Left renal pelvis (tissue), 4 donors: ENCODE data around the gene ZDHHC1. TPM values are rescaled to one million over a fixed set of nuclear protein-coding genes. Genes with fewer than 3 reads are reported as not detected.

Experiments
- DNase-seq, 4 donors: peaks; one replicate each; pipeline ENCODE4 v3.0.0-alpha.2; 2013; ENCODE audit warnings: low read depth in 4 of 4, low spot score in 3 of 4
- polyA plus RNA-seq, 4 donors: library from polyadenylated mRNA; unstranded; fragments of 120-200 nt; gene quantifications; one replicate each; pipeline ENCODE4 v1.2.1, GENCODE V29; 2013; ENCODE audit not compliant: insufficient read length in 4 of 4

Gene ZDHHC1
- polyA plus RNA-seq, 4 donors, result 10.4 to 18.0 (median 11.9) TPM

GRCh38 chr16:67413978-67414911 is 2.0 kb downstream of the ZDHHC1 start:
- no peak for DNase-seq

DNA sequence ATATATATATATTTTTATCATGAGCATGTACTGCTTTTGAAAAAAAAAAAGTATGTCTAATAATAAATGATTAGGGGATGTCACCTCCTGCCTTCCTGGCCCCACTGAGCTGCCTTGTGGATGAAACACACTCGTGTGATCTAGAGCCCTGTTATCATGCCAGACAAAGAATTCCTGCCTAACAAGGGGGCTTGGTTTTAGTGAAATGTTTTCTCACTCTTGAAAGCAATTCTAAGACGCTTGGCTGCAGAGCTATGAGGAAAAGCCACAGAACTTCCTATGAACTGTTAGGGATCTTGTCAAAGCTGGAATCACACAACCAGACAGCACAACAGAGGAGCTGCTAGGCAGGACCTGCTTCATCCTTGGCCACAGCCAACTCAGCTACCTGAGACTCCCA is 4.0 kb downstream of the ZDHHC1 start:
- DNase-seq, result no peak

DNA sequence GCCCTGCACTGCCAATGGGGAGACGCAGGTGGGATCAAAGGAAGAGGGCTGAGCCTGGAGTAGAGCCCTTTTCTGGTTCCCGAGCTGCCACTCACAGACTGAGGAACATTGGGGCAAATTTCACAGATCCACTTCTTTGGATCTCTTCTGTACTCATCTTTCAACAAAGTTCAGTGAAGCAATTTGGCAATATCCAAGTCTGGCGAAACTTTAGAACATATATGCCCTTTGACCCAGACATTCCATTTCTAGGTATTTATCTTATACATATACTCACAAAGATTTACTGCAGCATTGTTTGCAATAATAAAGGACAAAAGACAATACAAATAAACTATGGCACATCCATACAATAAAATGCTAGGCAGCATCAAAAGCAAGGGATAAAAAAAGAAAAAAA is 4.9 kb downstream of the ZDHHC1 start:
- DNase-seq, result no peak

DNA sequence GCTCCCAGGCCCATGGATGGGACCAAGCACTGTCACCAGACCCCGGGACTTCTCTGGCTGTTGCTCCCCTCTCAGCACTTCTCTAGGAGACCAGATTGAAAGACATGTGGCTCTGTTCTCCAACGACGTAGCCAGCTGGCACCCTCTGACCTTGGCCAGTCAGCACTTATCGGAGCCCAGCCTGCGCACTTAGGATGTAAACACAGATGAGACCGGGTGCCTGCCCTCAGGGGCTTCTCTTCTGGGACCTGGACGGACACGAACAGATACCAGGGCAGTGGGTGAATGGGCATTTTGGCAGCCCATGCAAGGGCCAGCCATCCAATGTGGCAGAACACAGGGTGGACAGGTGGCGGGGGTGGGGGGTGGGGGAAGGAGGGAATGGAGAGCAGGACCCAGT is 6.6 kb downstream of the ZDHHC1 start:
- DNase-seq, result no peak

DNA sequence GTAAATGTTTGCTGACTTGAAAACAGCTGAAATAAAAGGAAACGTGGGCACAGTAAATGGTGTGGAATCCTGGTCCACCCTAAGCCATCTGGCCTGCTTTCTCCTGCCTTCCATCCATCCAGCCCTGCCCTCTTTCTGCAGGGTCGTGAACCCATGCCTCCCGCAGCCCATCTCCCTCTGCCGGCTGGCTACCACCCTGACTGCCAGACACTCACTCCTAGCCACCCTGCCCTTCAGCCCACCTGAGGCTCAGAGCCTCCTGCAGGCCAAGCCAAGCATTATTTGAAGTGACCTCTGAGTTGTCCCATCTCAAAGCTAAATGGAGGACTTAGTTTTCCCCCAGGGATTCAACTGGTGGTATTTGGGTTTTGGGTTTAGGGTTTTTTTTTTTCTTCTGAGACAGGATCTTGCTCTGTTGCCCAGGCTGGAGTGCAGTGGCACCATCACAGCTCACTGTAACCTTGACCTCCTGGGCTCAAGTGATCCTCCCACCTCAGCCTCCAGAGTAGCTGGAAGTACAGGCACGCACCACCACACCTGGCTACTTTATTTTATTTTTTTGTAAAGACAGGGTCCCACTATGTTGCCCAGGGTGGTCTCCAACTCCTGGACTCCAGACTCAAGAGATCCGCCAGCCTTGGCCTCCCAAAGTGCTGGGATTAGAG is 8.4 kb downstream of the ZDHHC1 start:
- DNase-seq, result no peak

DNA sequence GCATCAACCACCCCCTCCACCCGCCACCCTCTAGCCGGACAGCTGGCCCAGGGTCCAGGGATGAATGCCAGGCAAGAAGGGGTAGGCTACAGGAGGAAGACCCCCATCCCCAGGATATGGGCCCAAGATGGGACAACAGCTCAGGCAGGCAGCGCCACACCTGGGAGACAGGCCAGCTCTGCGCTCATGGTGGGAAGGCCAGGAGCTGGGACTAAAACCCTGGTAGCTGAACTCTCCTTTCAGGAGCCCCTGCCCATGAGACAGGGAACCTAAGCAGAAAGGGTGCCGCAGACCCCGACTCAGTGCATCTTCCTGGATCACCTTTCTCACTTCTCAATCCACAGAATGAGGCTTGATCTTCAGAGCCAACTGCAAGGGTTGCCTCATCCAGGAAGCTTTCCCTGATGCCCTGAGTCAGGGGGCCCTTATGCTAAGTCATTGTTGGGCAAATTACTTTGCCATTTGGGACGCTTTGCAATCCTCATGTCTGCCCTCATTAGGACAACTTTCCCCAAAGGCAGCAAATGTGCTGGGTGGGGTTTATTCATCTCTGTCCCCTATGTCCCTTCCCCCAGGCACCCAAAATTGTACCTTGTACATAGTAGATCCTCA is 9.0 kb downstream of the ZDHHC1 start:
- DNase-seq, result no peak

GRCh38 chr16:67406111-67406971 is 9.9 kb downstream of the ZDHHC1 start:
- no peak for DNase-seq

DNA sequence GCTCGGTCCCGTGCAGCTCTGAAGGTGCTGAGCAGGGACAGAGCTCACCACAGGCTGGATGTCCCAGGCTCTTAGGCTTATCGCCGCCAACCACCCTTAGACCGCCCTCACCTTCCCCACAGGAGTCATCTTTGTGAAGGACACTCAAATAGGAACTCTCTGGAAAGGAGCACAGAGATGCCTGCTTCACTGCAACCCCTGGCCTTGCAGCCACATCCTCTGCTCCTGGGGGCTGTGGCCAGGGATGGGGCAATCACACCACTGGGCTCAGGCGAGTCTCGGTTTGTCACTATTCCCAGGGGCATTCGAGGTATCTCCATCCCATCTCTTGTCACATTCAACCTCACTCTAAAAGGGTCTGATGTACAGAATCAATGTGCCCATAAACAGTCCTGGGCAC is 10.9 kb downstream of the ZDHHC1 start:
- no peak for DNase-seq

DNA sequence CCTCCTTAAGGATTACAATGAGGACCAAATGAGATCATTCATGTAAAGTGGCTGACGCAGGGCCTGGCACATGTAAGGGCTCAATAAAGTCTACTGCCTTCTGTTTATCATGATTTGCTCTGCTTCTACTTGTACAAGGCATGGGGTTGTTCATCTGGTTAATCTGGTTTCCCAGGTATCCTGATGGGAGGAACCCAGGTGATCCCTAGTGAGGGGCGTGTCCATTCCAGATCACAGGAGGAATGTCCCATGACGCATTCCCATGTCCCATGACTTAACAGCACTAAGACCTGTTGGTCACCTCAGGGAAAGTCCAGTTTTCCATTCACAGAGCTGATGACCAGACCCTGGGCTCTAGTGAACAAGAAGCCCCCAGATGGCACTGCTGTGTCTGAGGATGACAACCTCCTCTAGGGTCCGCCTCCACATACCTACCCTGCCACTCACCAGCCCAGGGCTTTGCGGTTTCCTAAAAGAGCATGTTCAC is 11.5 kb downstream of the ZDHHC1 start:
- DNase-seq, result no peak

DNA sequence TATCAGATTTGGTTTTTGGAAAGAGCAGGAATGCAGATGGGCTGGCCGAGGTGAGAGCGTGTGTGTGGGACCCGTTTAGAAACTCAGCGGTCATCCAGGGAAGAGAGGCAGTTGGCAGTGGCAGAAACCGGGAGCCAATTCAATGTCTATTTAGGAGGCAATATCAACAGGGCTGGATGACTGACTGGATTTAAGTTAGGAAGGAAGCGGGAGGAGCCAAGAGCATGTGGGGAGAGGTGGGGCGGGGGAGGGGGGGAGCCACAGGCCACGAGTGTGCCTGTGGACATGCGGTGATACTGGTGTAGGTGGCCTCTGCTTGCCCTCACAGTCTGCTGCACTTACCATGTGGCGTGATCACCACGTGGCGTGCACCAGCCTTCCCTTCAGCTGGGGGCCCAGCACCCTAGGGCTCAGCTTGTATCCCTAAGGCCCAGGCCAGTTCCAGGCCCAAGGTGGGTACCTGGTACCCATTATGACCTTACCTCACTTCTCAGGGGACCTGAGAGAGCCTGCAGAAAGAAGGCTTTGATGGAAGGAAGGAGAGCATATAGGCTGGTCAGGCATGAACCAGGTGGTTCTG is 12.2 kb downstream of the ZDHHC1 start:
- DNase-seq, result no peak

DNA sequence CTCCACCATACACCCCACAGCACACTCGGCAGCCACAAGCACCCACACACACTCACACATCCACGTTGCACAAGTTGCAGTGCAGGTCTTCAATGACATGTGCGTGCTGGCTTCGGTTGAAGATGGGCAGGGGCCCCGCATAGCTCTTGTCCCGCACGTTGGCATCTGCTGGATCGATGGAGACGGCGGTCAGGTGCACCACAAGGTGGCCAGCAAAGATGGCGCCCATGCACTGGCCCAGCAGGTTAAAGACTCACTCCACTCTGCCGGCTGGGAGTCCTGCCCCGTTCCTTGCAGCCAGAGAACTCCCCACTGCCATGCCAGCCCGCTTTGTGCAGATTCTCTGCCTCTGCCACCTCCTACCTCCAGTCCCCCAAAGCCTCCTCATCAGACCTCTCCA is 15.4 kb downstream of the ZDHHC1 start:
- no peak for DNase-seq

GRCh38 chr16:67399749-67400704 is 16.2 kb downstream of the ZDHHC1 start:
- DNase-seq, result no peak

GRCh38 chr16:67399218-67399733 is 17.0 kb downstream of the ZDHHC1 start:
- DNase-seq, result no peak

DNA sequence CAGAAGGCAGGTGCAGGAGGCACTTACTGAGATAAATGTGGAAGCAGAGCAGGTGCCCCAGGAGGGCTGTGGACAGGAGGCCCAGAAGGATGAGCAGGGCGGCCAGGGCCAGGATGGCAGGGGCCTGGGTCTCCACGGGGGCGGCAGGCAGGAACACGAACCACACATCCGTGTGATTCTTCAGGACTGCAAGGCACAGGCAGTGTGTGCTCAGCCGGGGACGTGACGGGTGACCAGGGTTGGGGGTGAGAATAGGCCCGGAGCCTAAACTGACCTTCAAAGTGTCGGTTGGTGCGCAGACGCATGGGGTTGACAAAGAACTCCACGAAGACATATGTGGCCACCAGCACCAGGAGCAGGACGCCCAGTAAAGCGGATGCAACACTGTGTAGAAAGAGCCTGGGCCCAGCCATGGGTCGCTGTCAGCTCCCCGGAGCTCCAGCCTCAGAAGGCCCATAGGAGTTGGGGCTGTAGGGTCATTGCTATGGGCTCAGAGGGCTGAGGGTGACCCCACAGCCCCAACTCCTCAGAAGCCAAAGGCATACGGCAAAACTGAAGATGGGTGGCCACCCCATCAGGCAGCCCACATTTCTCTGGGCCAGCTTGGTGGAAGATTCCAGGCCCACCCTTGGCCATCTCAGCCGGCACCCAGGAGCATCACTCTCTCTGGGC is 17.6 kb downstream of the ZDHHC1 start:
- no peak for DNase-seq

DNA sequence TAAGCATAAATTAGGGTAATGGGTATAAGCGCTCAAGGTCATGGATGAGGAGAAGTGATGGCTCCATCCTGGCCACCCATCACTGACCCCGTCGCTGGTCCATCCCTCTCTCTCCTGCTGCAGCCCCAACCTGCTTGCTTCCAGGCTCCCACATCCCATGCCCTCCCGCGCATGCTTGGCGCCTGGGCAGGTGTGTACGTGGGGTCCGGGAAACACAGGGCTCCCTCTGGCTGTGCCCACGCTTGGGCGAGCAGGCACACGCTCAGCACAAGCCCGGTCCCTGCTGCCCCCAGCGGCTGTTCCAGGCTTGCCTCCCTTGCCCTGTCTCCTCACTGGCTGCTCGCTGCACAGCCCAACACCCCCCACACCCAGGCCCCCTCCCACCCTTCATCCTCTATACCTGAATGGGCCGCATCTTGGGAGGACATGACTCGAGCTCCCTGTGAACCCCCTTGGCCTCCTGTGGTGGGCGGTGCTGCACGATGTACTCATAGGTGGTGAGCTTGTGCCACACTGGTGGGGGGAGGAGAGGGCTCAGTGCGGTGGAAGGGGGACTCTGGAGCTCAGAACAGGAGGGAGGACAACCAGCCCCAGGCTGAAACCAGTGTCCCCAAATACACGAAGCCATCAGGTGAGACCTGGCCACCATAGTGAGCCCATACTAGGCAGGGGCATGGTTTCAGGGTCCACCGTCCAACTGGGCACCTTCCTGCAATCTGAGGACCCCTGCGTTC is 18.3 kb downstream of the ZDHHC1 start:
- no peak for DNase-seq

DNA sequence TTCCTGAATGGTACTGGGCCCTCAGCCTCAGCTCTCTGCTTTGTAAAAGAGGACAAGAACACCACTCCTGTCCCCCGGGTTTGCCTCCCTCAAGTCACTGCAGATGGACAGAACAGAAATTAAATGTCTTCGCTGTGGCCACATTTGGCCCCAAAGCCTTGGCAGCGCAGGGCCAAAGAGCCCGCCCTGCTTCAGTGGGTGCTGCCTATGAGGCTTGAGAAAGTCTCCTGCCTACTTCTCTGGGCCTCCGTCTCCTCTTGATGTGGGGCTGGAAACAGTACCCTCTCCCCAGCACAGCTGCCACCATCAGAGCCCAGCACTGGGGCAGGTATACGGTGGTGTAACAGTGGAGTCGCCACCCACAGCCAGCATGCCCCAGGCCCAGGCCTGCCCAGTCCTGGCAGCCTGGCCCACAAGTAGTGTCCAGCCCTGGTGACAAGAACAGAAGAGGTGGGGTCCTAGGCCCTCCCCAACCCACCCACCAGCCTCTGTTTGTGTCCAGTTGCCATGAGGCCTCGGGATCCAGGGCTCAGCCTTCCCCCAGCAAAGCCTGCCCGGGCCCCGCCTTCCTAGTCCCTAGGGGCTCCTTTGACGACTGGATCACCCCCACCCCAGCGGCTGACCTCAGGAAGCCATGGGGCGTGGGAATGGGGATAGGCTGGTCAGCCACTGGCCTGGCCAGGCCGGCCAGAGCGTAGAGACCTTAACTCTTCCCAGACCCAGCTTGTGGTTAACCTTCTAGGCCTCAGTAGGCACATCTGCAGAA is 19.1 kb downstream of the ZDHHC1 start:
- DNase-seq, result no peak
